ENCODE measurements around the gene GNA12. TPM values are rescaled to one million over a fixed set of nuclear protein-coding genes. Genes with fewer than 3 reads are reported as not detected.
"Not testable (repeated sequence)": the region's sequence is repeated elsewhere in the genome, so short reads cannot be mapped to it uniquely, and the experiment has no call there.

Gene GNA12
- polyA plus RNA-seq, 1 experiment = 95.3 TPM

- POLR2A ChIA-PET = no interaction called here
- Histone ChIP-seq H3K27me3 (ENCODE audit: control insufficient read depth, insufficient read depth, low read length) (no peaks in the 10 kb centered on the region), H3K4me3 (ENCODE audit: low read depth, low read length) (no peak overlapping the region), H3K36me3 (ENCODE audit: control insufficient read depth, insufficient read depth, low read length) (no peaks in the 10 kb centered on the region)
- CTCF ChIA-PET = no interaction called here
- no peak for TF ChIP-seq CTCF (IDR thresholded peaks at IDR 0.05; ENCODE audit: insufficient read depth, low read depth, low read length)
- DNase-seq (ENCODE audit: low read depth) = no peak
Measured at GRCh38 chr7:2750004-2750407, 94.1 kb downstream of the GNA12 start.

- H3K36me3 ChIP-seq (ENCODE audit: control insufficient read depth, insufficient read depth, low read length); CTCF ChIA-PET; H3K27me3 ChIP-seq (ENCODE audit: control insufficient read depth, insufficient read depth, low read length); DNase-seq (ENCODE audit: low read depth); H3K4me3 ChIP-seq (ENCODE audit: low read depth, low read length); POLR2A ChIA-PET: not testable (repeated sequence)
Measured at GRCh38 chr7:2748684-2749083, 95.4 kb downstream of the GNA12 start.

- H3K36me3 ChIP-seq (ENCODE audit: control insufficient read depth, insufficient read depth, low read length); H3K27me3 ChIP-seq (ENCODE audit: control insufficient read depth, insufficient read depth, low read length); POLR2A ChIA-PET; H3K4me3 ChIP-seq (ENCODE audit: low read depth, low read length); DNase-seq (ENCODE audit: low read depth); CTCF ChIA-PET: not testable (repeated sequence)
Measured at GRCh38 chr7:2743523-2744185, 100.5 kb downstream of the GNA12 start.

GRCh38 chr7:2738766-2739549 lies 105.2 kb downstream of the GNA12 start:
- Histone ChIP-seq H3K27me3 (ENCODE audit: control insufficient read depth, insufficient read depth, low read length) (no peaks in the 10 kb centered on the region), H3K4me3 (ENCODE audit: low read depth, low read length) (no peak overlapping the region), H3K36me3 (ENCODE audit: control insufficient read depth, insufficient read depth, low read length) (peaks cover 4% of the 10 kb centered on the region; the same call in 1 of the 2 replicates)
- CTCF ChIA-PET = interaction anchor here (0.6 to 1.3 kb wide), 2 partner anchors 29 to 279 kb away, joined by 4 to 5 read pairs; no protein-coding TSS in a partner anchor
- no peak for DNase-seq (ENCODE audit: low read depth)
- POLR2A ChIA-PET = no interaction called here
- TF ChIP-seq CTCF (IDR thresholded peaks at IDR 0.05; ENCODE audit: insufficient read depth, low read depth, low read length) = no peak

DNA sequence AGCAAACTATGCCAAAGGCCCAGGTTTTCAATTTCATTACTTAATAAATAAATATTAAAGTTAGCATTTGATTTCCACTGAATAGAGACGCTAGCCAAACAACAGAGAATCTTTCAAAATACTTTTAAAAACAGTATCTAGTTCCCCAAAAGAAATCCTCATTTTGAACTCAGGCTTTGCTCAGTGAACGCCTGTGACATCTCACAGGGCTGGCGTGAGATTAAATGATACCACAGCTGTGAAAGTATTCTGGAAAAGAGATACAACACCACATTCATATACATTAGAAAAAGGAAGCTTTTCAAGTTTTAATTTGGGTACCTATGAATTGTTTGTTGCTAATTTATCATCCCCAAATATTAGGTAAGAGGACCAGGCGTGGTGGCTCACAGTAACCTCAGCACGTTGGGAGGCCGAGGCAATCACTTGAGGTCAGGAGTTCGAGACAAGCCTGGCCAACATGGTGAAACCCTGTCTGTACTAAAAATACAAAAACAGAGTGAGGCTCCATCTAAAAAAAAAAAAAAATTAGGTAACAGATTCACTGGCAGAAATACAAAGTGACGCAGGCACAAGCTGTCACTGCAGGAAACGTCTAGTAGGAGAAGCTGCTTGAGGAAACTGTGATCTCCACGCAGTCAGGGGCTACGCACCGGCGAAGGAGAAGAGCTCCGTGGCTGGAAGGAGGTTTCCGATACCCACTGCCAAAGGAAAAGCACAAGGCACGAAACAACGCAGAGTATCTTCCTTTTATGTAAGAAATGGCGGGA lies 106.2 kb downstream of the GNA12 start:
- H3K4me3 ChIP-seq (ENCODE audit: low read depth, low read length) = no peak overlapping the region
- no peak for TF ChIP-seq CTCF (IDR thresholded peaks at IDR 0.05; ENCODE audit: insufficient read depth, low read depth, low read length)
- H3K36me3 ChIP-seq (ENCODE audit: control insufficient read depth, insufficient read depth, low read length) = peaks cover 4% of the 10 kb centered on the region; the same call in 1 of the 2 replicates
- POLR2A ChIA-PET = no interaction called here
- CTCF ChIA-PET = interaction anchor here (0.6 to 1.6 kb wide), 3 partner anchors 16 to 278 kb away, joined by 3 to 5 read pairs (median 4); no protein-coding TSS in a partner anchor
- DNase-seq (ENCODE audit: low read depth) = no peak
- no peaks in the 10 kb centered on the region for H3K27me3 ChIP-seq (ENCODE audit: control insufficient read depth, insufficient read depth, low read length)

GRCh38 chr7:2737005-2737743 lies 106.9 kb downstream of the GNA12 start:
- H3K36me3 ChIP-seq (ENCODE audit: control insufficient read depth, insufficient read depth, low read length); DNase-seq (ENCODE audit: low read depth); H3K27me3 ChIP-seq (ENCODE audit: control insufficient read depth, insufficient read depth, low read length); H3K4me3 ChIP-seq (ENCODE audit: low read depth, low read length); POLR2A ChIA-PET: not testable (repeated sequence)
- CTCF ChIA-PET = interaction anchor here (0.7 to 1.6 kb wide), 2 partner anchors 17 to 170 kb away, joined by 3 to 5 read pairs; no protein-coding TSS in a partner anchor
